Adrenal gland (tissue), 12 donors: ENCODE data around the gene PRDM16. TPM values are rescaled to one million over a fixed set of nuclear protein-coding genes. Genes with fewer than 3 reads are reported as not detected.

Experiments
- DNase-seq, 7 donors: peaks; one replicate each; pipeline ENCODE4 v3.0.0-alpha.2; 2019 to 2020
- H3K27ac ChIP-seq, 5 donors: fragments of 200-600 bp; sonication (generic) in 4 of 5; 1 replicate in 3 of 5; 2 replicates in 2 of 5; pipeline versions ENCODE4 v1.5.1 to v1.8.0; 2016 to 2020; ENCODE audit warnings: mild to moderate bottlenecking in 1 of 5
- H3K27me3 ChIP-seq: fragments of 200-600 bp; 2 replicates; pipeline ENCODE4 v1.8.0; 2021
- H3K36me3 ChIP-seq, 2 donors: fragments of 200-600 bp; replicated peaks in 1 of 2; 1 replicate in 1 of 2; 2 replicates in 1 of 2; pipeline versions ENCODE4 v1.5.1 to v1.8.0; 2018 to 2022
- H3K4me1 ChIP-seq, 2 donors: fragments of 200-600 bp; replicated peaks in 1 of 2; 1 replicate in 1 of 2; 2 replicates in 1 of 2; pipeline versions ENCODE4 v1.5.1 to v1.8.0; 2018 to 2021
- H3K4me3 ChIP-seq, 4 donors: fragments of 200-600 bp; sonication (generic) in 3 of 4; one replicate each; pipeline ENCODE4 v1.5.1; 2016 to 2018
- H3K9me3 ChIP-seq, 3 donors: fragments of 200-600 bp; sonication (generic) in 1 of 3; replicated peaks in 1 of 3; 1 replicate in 2 of 3; 2 replicates in 1 of 3; pipeline versions ENCODE4 v1.5.1 to v1.8.0; 2016 to 2021
- CTCF ChIP-seq, 6 experiments: fragments of 450-650 bp in 4 of 6; fragments of 200-600 bp in 2 of 6; sonication (generic) in 1 of 6; IDR thresholded peaks; 1 replicate in 5 of 6; 2 replicates in 1 of 6; pipeline versions ENCODE4 v1.5.1 to v1.8.0; 2016 to 2021; ENCODE audit warnings: antibody characterized with exemption in 6 of 6, mild to moderate bottlenecking in 2 of 6, moderate library complexity in 1 of 6
- POLR2A ChIP-seq, 2 donors: fragments of 450-650 bp; IDR thresholded peaks; one replicate each; pipeline ENCODE4 v1.6.1; 2017; ENCODE audit warnings: antibody characterized with exemption in 2 of 2, mild to moderate bottlenecking in 2 of 2, moderate library complexity in 1 of 2
- WGBS, 4 donors: extraction: QIAGEN DNeasy Blood & Tissue Kit in 2 of 4; methylation state at CpG; one replicate each; pipeline versions ENCODE4 v1.1.5 to v1.1.7; 2013 to 2017; 5-methylcytosine and 5-hydroxymethylcytosine counted together
- intact Hi-C, 2 donors: fragments of 100-400 bp; cut with DNase I; formaldehyde crosslinking; loops; one replicate each; pipeline versions ENCODE4 v1.14.1 to v1.15.0; 2022 to 2023
- polyA plus RNA-seq, 3 donors: library from polyadenylated mRNA; stranded (reverse); fragments of 200-250 nt in 2 of 3; fragments of 350-450 nt in 1 of 3; fragmentation: Illumina TruSeq in 1 of 3; extraction: RNeasy Lipid Tissue Mini Kit (QIAGEN cat#74804) in 1 of 3; gene quantifications; one replicate each; pipeline ENCODE4 v1.2.3, GENCODE V29; 2013 to 2014
- total RNA-seq, 9 donors: library from RNA; depleted of rRNA in 4 of 9; stranded (reverse); fragments of >200 nt in 4 of 9; fragments of 120-200 nt in 1 of 9; fragmentation: NEBNext Ultra II Directional in 1 of 9; extraction: Animal tissue kit (Norgen Biotek cat#: 25700) in 1 of 9; gene quantifications; one replicate each; pipeline versions ENCODE4 v1.1.0 to v1.2.4, GENCODE V29; 2013 to 2023
- donor health status: healthy with polysubstance abuse.
- donor health status: Bipolar disorder and iron deficiency.
- donor health status: DM: yes; HTN: yes; CAD: no.
- donor health status: DM: no; HTN: no; CAD: no.
- donor health status: DM: no; HTN: no; CAD: no.
- donor health status: DM: yes; HTN: yes; CAD: no.

PRDM16 gene
- total and polyA plus RNA-seq, 12 donors: 0.04 to 2.8 (median 0.61) TPM; not detected in 1

GRCh38 chr1:3346478-3346877, 277.5 kb downstream of the PRDM16 start:
- no peak overlapping the region for H3K27ac ChIP-seq

GRCh38 chr1:3347257-3348020, 278.4 kb downstream of the PRDM16 start:
- H3K27me3 ChIP-seq: no peaks in the 10 kb centered on the region
- 79 to 89% (median 82%) methylated on average over 3 to 18 of the region's 18 CpGs for WGBS, 4 donors
- intact Hi-C loops: no loop called here
- TF ChIP-seq CTCF (IDR thresholded peaks at IDR 0.05) (no peak), POLR2A (IDR thresholded peaks at IDR 0.05) (no peak)
- no peak overlapping the region for H3K4me3 ChIP-seq
- no peak for DNase-seq
- H3K27ac ChIP-seq: no peak overlapping the region
- no peaks in the 10 kb centered on the region for H3K36me3 ChIP-seq
- peaks cover 0 to 6% (median 0%) of the 10 kb centered on the region in 3 donors for H3K9me3 ChIP-seq
- peaks cover 0 to 13% of the 10 kb centered on the region in 2 donors for H3K4me1 ChIP-seq

More at GRCh38 chr1:3346478-3346877, 277.5 kb downstream of the PRDM16 start:
- peaks cover 0 to 5% of the 10 kb centered on the region in 2 donors for H3K4me1 ChIP-seq
- no peak for TF ChIP-seq POLR2A (IDR thresholded peaks at IDR 0.05)
- H3K4me3 ChIP-seq: no peak overlapping the region
- DNase-seq: no peak
- H3K9me3 ChIP-seq: peaks cover 0 to 6% (median 0%) of the 10 kb centered on the region in 3 donors
- intact Hi-C loops: no loop called here
- 84 to 93% (median 87%) methylated on average over 6 to 13 of the region's 13 CpGs for WGBS, 4 donors
- no peaks in the 10 kb centered on the region for H3K36me3 ChIP-seq
- no peaks in the 10 kb centered on the region for H3K27me3 ChIP-seq

- peaks cover 0 to 22% of the 10 kb centered on the region in 2 donors for H3K4me1 ChIP-seq
- no peak for DNase-seq
- intact Hi-C loops: no loop called here
Observed at GRCh38 chr1:3348196-3348865, 279.3 kb downstream of the PRDM16 start.

GRCh38 chr1:3349161-3349967, 280.4 kb downstream of the PRDM16 start:
- Histone ChIP-seq H3K4me1 (peaks cover 0 to 23% of the 10 kb centered on the region in 2 donors), H3K9me3 (peaks cover 0 to 4% (median 0%) of the 10 kb centered on the region in 3 donors), H3K4me3 (no peak overlapping the region), H3K27ac (no peak overlapping the region), H3K36me3 (no peaks in the 10 kb centered on the region), H3K27me3 (no peaks in the 10 kb centered on the region)
- intact Hi-C loops: no loop called here
- no peak for DNase-seq
- no peak for TF ChIP-seq CTCF (IDR thresholded peaks at IDR 0.05)
- TF ChIP-seq POLR2A (IDR thresholded peaks at IDR 0.05): no peak
- WGBS, 4 donors: 27 to 64% (median 56%) methylated on average over 9 to 34 of the region's 34 CpGs

More at GRCh38 chr1:3348196-3348865, 279.3 kb downstream of the PRDM16 start:
- no peaks in the 10 kb centered on the region for H3K36me3 ChIP-seq
- H3K27me3 ChIP-seq: no peaks in the 10 kb centered on the region
- H3K9me3 ChIP-seq: peaks cover 0 to 6% (median 0%) of the 10 kb centered on the region in 3 donors
- TF ChIP-seq CTCF (IDR thresholded peaks at IDR 0.05): no peak
- no peak for TF ChIP-seq POLR2A (IDR thresholded peaks at IDR 0.05)
- no peak overlapping the region for H3K27ac ChIP-seq
- no peak overlapping the region for H3K4me3 ChIP-seq
- WGBS, 4 donors: 66 to 78% (median 71%) methylated on average over 3 to 15 of the region's 15 CpGs
